ENCODE results near the gene KLKB1. TPM values are rescaled to one million over a fixed set of nuclear protein-coding genes. Genes with fewer than 3 reads are reported as not detected.

Gene KLKB1
- polyA plus RNA-seq, 1 of the 3 experiments (the other 2 are of a cell fraction): 0.12 TPM

DNA sequence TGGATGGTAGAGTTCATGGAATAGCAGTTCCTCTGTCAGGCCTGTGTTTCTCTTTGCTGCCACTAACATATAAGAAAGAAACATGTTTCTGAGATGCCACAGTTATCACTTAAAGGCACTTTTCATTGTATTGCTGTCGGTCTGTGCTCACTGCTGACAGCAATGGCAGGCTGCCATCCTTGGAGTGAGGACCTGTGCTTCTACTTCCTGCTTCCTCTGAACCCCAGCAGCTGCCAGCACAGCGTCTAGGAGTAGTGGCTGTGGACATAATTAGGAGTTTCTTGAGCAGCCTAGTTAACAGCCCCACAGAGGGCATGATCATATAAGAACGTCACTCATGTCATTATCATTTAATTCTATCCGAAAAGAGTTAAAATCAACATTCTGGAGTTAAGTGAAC is 69.2 kb downstream of the KLKB1 start:
- H3K36me3 ChIP-seq (replicated peaks in 1 of 2; ENCODE audit: control insufficient read depth in 1 of 2, insufficient read depth in 2 of 2, low read length in 1 of 2): no peaks in the 10 kb centered on the region
- H3K27ac ChIP-seq (ENCODE audit: low read depth in 2 of 2, low read length in 1 of 2): no peak overlapping the region
- H3K4me3 ChIP-seq (ENCODE audit: low read depth in 2 of 2, low read length in 1 of 2): no peak overlapping the region
- WGBS (ENCODE audit: low lambda C conversion rate): 19% methylated on average over 4 of the region's 4 CpGs
- no peaks in the 10 kb centered on the region for H4K20me1 ChIP-seq (ENCODE audit: insufficient read depth)
- no peak overlapping the region for H3K4me2 ChIP-seq
- H3K9ac ChIP-seq: no peak overlapping the region
- no peaks in the 10 kb centered on the region for H3K9me3 ChIP-seq
- H2AFZ ChIP-seq (ENCODE audit: low read depth): no peak overlapping the region
- TF ChIP-seq RCOR1 (IDR thresholded peaks at IDR 0.05; ENCODE audit: low read length): no peak
- no peak for TF ChIP-seq FOXM1 (IDR thresholded peaks at IDR 0.05; ENCODE audit: low read depth)
- no peak for TF ChIP-seq YY1 (IDR thresholded peaks at IDR 0.05; ENCODE audit: low read depth)
- no peak for TF ChIP-seq RFX5 (IDR thresholded peaks at IDR 0.05; ENCODE audit: low read length)
- TF ChIP-seq RXRA (IDR thresholded peaks at IDR 0.05; ENCODE audit: borderline replicate concordance, low read depth): no peak
- no peak for TF ChIP-seq FOSL2 (IDR thresholded peaks at IDR 0.05; ENCODE audit: borderline replicate concordance, low read depth)
- no peak for TF ChIP-seq MXI1 (IDR thresholded peaks at IDR 0.05; ENCODE audit: low read depth, low read length)
- no peak for TF ChIP-seq MEF2A (IDR thresholded peaks at IDR 0.05; ENCODE audit: borderline replicate concordance, low read depth)
- TF ChIP-seq JUND (IDR thresholded peaks at IDR 0.05): no peak
- no peak for TF ChIP-seq POLR2AphosphoS5 (IDR thresholded peaks at IDR 0.05; ENCODE audit: low read depth, low read length)
- TF ChIP-seq TCF12 (IDR thresholded peaks at IDR 0.05): no peak
- TF ChIP-seq, protein P1, sequence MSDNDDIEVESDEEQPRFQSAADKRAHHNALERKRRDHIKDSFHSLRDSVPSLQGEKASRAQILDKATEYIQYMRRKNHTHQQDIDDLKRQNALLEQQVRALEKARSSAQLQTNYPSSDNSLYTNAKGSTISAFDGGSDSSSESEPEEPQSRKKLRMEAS (IDR thresholded peaks at IDR 0.05; ENCODE audit: low read depth): no peak
- TF ChIP-seq GABPA (IDR thresholded peaks at IDR 0.05; ENCODE audit: low read depth): no peak
- POLR2A ChIA-PET: no interaction called here
- H3K79me2 ChIP-seq (ENCODE audit: insufficient read depth): no peaks in the 10 kb centered on the region
- peaks cover 15% of the 10 kb centered on the region; the same call in 1 of the 2 replicates for H3K27me3 ChIP-seq (ENCODE audit: insufficient read depth)
- DNase-seq: no peak
- no peaks in the 10 kb centered on the region for H3F3A ChIP-seq (replicated peaks; ENCODE audit: insufficient read depth)
- CTCF ChIA-PET: interaction anchor here (0.6 to 10.1 kb wide), 12 partner anchors 12 to 298 kb away, joined by 3 to 97 read pairs (median 4); no protein-coding TSS in a partner anchor
- H3K9me2 ChIP-seq: no peaks in the 10 kb centered on the region
- no peaks in the 10 kb centered on the region for H3K4me1 ChIP-seq (ENCODE audit: control insufficient read depth in 1 of 2, insufficient read depth in 2 of 2, low read depth in 1 of 2, low read length in 1 of 2)

DNA sequence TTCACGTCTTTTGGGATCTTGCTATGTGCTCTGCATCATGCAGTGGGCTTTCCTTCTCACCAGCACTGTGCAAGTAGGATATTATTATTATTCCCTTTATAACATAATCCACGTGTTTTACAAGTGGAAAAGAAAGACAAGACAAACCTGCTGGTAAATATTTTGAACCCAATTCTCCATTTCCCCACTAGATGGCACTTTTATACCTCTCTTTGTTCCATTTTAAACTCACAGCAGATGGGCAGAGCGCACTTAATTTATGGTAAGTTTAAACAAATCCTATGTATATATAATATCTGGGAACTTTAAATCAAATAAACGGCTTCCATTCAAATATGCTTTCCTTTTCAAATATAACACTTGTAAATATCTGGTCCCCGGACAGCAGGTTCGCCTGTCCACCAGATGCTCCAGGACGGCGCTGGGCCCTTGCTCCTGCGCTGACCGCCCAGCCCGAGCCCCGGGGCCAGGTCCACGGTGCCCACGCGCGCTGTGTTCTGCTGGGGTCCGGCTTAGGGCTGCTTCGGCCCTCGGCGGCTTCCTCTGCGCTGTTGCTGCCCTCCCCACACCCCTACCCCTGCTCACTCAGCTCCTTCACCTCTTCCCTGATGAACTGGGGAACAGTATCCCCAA is 69.8 kb downstream of the KLKB1 start:
- no peaks in the 10 kb centered on the region for H3F3A ChIP-seq (replicated peaks; ENCODE audit: insufficient read depth)
- H3K79me2 ChIP-seq (ENCODE audit: insufficient read depth): no peaks in the 10 kb centered on the region
- H3K36me3 ChIP-seq (replicated peaks in 1 of 2; ENCODE audit: control insufficient read depth in 1 of 2, insufficient read depth in 2 of 2, low read length in 1 of 2): no peaks in the 10 kb centered on the region
- CTCF ChIA-PET: interaction anchor here (0.7 to 10.1 kb wide), 10 partner anchors 8 to 297 kb away, joined by 3 to 97 read pairs (median 6); no protein-coding TSS in a partner anchor
- no peaks in the 10 kb centered on the region for H3K4me1 ChIP-seq (ENCODE audit: control insufficient read depth in 1 of 2, insufficient read depth in 2 of 2, low read depth in 1 of 2, low read length in 1 of 2)
- no peaks in the 10 kb centered on the region for H4K20me1 ChIP-seq (ENCODE audit: insufficient read depth)
- no peak overlapping the region for H3K9ac ChIP-seq
- TF ChIP-seq YY1 (IDR thresholded peaks at IDR 0.05; ENCODE audit: low read depth): no peak
- TF ChIP-seq, protein P2, sequence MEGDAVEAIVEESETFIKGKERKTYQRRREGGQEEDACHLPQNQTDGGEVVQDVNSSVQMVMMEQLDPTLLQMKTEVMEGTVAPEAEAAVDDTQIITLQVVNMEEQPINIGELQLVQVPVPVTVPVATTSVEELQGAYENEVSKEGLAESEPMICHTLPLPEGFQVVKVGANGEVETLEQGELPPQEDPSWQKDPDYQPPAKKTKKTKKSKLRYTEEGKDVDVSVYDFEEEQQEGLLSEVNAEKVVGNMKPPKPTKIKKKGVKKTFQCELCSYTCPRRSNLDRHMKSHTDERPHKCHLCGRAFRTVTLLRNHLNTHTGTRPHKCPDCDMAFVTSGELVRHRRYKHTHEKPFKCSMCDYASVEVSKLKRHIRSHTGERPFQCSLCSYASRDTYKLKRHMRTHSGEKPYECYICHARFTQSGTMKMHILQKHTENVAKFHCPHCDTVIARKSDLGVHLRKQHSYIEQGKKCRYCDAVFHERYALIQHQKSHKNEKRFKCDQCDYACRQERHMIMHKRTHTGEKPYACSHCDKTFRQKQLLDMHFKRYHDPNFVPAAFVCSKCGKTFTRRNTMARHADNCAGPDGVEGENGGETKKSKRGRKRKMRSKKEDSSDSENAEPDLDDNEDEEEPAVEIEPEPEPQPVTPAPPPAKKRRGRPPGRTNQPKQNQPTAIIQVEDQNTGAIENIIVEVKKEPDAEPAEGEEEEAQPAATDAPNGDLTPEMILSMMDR (IDR thresholded peaks at IDR 0.05): peak; percentile 75
- TF ChIP-seq SMC3 (IDR thresholded peaks at IDR 0.05; ENCODE audit: low read depth, low read length): peak; percentile 48; the same call in 1 of the 2 replicates
- no peak for TF ChIP-seq TAF1 (IDR thresholded peaks at IDR 0.05; ENCODE audit: borderline replicate concordance, low read depth, low read length)
- peak; percentile 86 for TF ChIP-seq RAD21 (IDR thresholded peaks at IDR 0.05; ENCODE audit: low read length)
- no peaks in the 10 kb centered on the region for H3K9me2 ChIP-seq
- no peak overlapping the region for H3K4me2 ChIP-seq
- H3K4me3 ChIP-seq (ENCODE audit: low read depth in 2 of 2, low read length in 1 of 2): no peak overlapping the region; a peak in 1 of 4 replicates
- H3K27ac ChIP-seq (ENCODE audit: low read depth in 2 of 2, low read length in 1 of 2): no peak overlapping the region
- H3K27me3 ChIP-seq (ENCODE audit: insufficient read depth): peaks cover 15% of the 10 kb centered on the region; the same call in 1 of the 2 replicates
- POLR2A ChIA-PET: no interaction called here
- DNase-seq: peak; percentile 73
- no peak overlapping the region for H2AFZ ChIP-seq (ENCODE audit: low read depth)
- H3K9me3 ChIP-seq: no peaks in the 10 kb centered on the region
- 30% methylated on average over 21 of the region's 21 CpGs for WGBS (ENCODE audit: low lambda C conversion rate)

Measured in SK-N-SH (cell line).